Prostate gland (tissue), 2 donors: Measurements from ENCODE around the gene ZNF189.

Experiments
- CTCF ChIP-seq, 4 experiments: fragments of 200-600 bp in 2 of 4; fragments of 450-650 bp in 2 of 4; sonication (generic) in 2 of 4; IDR thresholded peaks; 1 replicate in 3 of 4; 2 replicates in 1 of 4; pipeline ENCODE4 v1.5.1; 2016 to 2019; ENCODE audit warnings: antibody characterized with exemption in 4 of 4, mild to moderate bottlenecking in 2 of 4, moderate library complexity in 2 of 4
- POLR2A ChIP-seq: fragments of 450-650 bp; IDR thresholded peaks from one replicate; pipeline ENCODE4 v1.6.1; 2016; ENCODE audit warnings: antibody characterized with exemption, mild to moderate bottlenecking
- POLR2AphosphoS5 ChIP-seq: sonication (generic); formaldehyde crosslinking; IDR thresholded peaks from one replicate; pipeline ENCODE4 v1.6.1; 2017; ENCODE audit warnings: antibody characterized with exemption

- TF ChIP-seq CTCF (IDR thresholded peaks at IDR 0.05) (no peak), POLR2A (no peak), POLR2AphosphoS5 (no peak)
Measured at GRCh38 chr9:101445353-101446029, 46.8 kb downstream of the ZNF189 start.
